Measurements from ENCODE around the gene OTX1.

- TF ChIP-seq, protein P1, sequence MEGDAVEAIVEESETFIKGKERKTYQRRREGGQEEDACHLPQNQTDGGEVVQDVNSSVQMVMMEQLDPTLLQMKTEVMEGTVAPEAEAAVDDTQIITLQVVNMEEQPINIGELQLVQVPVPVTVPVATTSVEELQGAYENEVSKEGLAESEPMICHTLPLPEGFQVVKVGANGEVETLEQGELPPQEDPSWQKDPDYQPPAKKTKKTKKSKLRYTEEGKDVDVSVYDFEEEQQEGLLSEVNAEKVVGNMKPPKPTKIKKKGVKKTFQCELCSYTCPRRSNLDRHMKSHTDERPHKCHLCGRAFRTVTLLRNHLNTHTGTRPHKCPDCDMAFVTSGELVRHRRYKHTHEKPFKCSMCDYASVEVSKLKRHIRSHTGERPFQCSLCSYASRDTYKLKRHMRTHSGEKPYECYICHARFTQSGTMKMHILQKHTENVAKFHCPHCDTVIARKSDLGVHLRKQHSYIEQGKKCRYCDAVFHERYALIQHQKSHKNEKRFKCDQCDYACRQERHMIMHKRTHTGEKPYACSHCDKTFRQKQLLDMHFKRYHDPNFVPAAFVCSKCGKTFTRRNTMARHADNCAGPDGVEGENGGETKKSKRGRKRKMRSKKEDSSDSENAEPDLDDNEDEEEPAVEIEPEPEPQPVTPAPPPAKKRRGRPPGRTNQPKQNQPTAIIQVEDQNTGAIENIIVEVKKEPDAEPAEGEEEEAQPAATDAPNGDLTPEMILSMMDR (IDR thresholded peaks at IDR 0.05; ENCODE audit: low read length): no peak
- TF ChIP-seq EZH2 (IDR thresholded peaks at IDR 0.05; ENCODE audit: borderline replicate concordance, low read length): no peak
Measured at GRCh38 chr2:63048367-63049171, 2.1 kb upstream of the OTX1 start.

Measured in OCI-LY1 (cell line).